Activated CD4-positive, alpha-beta T cell treated with anti-CD3 and anti-CD28 coated beads for 24 hours (primary cell): ENCODE results near the gene SH3RF3.

Experiments
- DNase-seq, 2 donors: peaks; one replicate each; pipeline ENCODE4 v3.0.0-alpha.2; 2020; ENCODE audit warnings: low read depth in 2 of 2

Gene SH3RF3

DNA sequence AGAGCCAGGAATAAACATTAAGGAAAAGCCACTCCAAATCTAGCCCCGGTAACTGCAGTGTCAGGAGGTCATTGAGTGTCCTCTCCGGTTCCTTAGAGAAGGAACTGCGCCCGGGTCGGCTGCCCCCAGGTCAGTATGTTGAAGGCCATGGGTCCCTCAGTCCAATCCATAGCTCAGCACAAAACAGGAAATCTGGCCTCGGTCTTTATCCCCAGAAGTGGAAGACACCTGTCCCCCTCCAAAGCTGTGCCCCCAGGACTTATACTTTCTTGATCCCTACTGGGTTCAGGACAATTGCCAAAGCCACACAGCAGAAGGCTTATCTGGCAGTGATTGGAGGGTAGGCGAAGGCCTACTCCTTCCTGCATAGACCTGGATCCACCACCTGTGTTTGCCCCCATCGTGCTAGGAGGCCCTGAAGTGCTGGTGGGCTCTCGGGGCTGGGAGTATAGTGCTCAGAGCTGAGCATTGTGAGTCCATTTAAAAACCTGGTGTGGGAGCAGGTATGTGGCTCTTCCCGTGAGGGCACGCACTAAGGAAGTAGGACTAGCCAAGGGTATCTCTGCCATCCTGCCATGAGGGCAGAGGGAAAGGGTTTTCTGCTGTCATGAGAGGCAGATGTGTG is 306.2 kb downstream of the SH3RF3 start:
- DNase-seq = no peak

DNA sequence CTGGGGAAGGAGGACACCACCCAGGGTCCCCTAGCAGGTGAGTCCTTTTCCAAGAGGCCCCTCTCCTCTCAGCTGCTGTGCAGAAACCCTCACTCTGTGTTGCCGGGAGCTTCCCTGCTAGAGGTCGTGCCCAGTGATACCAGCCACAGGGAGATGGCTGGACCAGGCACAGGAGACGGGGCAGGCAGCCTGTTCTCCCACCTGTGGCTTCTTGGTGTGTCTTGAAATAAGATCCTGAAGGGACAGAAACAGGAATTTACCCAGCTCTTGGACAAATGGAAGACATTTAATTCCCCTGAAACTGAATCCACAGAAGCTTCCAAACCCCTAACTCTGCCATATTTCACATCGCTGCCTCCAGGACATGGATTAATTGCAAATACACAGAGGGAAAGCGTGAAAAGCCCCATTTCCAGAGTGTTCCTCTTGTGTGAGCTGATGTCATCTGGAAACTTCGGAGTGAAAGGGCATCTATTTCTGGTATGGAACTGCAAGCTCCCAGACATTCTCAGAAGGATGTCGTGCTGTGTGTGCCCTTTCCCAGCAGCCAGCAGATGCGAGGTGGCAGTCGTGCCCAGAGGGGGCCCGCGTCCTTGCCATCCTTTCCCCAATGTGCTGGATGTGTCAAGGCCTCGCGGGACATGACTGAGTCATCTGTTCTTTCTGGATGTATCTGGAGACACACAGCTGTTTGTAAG is 307.0 kb downstream of the SH3RF3 start:
- no peak for DNase-seq

DNA sequence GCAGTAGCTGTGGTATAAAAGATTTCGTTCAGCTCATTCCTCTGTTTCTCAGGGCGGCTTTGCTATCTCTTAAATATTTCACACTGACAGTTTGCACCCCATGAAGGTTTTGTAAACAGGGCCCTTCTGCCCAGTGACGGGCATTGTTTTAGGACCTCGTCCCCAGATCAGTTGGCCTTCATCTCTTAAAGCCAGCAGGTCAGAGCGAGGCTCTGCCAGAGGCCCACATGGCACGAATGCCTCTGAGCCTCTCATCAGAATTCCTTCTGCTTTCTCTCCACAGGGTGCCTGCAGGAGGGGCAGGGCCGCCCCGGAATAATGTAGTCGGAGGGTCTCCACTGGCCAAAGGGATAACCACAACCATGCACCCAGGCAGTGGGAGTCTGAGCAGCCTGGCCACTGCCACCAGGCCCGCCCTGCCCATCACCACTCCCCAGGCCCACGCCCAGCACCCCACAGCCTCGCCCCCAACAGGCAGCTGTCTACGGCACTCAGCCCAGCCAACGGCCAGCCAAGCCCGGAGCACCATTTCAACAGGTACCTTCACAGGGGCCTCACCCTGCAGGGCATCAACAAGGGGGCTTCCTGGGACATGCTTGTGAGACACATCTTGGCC is 307.7 kb downstream of the SH3RF3 start:
- DNase-seq = no peak

DNA sequence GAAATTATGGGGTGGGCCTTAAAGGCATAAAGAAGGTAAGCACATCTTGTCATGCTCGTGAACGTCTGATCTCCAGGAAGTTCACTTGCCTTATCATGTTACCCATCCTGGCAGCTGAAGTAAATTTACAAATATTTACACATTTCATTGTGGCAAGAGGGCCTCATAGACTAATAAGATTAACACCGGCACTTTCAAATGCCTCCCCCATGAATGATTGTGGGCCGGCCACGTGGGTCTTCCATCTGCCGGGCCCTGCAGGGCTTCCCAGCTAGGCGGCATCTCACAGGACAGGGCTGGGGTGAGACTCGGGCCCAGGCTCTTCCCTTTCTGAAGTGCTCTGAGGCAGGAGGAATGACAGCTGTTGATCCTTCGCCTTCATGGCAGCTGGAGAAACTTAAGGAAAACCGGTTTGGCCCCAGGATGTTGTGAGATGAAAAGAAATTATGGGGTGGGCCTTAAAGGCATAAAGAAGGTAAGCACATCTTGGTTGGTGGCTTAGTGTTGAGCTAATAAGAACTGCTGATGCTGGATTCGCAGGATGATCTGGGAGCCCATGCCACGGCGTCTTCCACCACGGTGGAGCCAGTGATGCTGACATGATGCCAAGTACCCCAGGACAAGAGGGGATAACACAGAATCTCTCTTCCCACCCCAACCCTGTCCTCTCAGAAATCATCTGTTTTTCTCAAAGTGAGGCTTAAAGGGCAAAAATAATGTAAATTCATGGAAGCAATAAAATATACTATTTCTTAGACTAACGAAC is 308.5 kb downstream of the SH3RF3 start:
- DNase-seq = no peak

DNA sequence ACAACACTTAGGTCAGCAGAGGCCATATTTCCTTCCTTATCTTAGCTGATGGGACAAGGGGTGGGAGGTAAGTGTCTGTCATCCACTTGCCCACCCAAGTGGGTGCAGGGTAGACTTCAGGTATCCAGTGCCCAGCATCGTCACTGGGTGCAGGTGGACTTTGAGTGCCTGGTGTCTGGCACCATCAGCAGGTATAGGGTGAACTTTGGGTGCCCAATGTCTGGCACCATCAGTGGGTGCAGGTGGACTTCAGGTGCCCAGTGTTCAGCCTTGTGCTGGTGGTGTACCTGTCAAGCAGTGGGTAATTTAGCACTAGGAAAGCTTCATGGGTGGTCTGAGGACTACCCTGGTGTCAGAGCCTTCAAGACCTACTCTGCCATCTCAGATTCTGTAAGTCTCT is 309.1 kb downstream of the SH3RF3 start:
- no peak for DNase-seq

DNA sequence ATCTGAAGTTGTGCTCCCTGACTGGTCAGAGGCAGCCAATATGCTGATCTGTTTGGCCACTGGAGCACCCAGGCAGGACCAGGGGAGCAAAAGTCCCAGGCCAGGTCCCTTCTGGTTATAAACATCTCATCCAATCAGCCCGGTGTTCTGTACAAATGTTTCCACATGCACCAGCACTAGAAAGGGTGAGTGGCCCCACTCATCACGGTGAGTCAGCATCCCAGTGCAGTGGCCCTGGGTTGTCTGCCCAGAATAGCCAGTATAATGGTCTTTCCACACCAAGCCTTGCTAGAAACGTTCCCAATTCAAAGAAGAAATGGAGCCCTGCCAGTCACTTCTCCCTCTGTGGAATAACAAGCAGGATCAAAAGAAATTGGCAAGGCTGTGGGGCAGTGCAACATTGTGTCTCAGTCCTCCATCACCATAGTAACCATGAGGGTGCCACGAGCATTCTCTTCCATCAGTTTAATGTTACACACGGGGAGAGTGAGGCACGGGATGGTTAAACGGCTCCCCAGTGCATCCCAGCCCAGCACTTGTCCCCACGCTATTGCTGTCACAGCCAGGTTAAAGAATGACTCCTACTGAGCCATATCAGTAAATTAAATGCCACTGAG is 309.9 kb downstream of the SH3RF3 start:
- DNase-seq = no peak

DNA sequence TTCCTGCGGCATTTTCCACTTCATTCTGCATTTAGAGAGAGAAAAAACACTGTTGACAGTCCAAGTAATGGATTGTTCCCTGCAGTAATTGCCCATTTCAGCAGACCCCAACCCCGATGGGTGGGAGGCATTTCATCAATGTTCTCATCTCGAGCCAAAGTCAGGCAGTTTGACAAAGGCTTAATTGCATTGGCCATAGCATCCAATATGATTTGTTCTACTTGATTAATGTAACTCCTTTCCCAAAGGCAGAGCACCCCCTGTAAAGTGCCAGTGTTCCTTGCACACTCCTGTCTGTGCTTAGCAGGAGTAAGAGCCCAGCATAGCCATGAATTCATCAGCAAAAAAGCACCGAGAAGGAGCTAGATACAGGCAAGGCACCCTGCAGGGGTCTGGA is 310.4 kb downstream of the SH3RF3 start:
- no peak for DNase-seq

DNA sequence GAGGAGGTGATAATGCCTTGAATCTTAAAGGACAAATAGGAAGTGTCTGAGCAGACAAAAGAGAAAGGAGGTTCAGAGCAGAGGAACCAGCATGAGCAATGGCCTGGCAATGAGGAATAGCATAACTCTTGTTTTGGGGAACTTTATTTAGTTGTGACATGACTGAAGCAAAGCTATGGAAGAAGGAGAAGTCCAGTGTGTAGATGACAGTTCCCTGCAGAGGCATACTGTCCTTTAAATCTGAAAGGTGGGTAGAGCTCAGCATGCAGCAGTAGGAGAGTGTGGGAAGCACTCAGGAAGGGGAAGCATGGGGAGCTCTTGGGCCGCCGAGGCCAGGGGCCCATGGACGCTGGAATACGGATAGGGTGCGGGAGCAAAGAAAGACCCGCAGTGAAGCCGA is 311.0 kb downstream of the SH3RF3 start:
- no peak for DNase-seq

DNA sequence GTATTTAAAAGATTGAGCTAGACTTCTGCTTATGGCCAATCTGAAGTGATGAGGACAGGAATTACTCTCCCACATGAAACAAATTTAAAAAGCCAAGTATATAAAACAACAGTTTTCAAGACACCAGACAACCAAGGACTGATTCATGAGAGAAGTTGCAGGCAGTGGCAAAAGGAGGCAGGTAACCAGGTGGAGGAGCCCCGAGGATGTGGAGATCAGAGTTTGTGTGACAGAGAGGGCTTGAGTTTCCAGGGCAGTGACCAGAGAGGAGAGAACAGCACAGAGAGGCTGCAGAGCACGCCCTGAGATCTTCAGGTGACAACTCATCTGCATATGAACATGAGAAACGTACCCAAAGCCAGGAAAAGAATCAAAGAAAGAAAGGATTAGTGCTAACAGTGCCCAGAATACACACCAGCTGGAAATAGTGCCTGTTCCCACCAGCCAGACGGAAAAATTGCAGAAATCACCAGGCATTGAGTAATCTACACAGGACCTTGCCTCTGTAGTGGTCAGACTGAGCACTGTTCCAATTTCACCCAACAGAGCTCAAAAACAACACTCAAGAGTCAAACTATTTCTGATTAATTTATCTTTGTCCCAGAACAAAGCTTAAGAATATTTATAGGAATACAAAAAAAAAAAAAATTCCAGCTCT is 311.6 kb downstream of the SH3RF3 start:
- no peak for DNase-seq

DNA sequence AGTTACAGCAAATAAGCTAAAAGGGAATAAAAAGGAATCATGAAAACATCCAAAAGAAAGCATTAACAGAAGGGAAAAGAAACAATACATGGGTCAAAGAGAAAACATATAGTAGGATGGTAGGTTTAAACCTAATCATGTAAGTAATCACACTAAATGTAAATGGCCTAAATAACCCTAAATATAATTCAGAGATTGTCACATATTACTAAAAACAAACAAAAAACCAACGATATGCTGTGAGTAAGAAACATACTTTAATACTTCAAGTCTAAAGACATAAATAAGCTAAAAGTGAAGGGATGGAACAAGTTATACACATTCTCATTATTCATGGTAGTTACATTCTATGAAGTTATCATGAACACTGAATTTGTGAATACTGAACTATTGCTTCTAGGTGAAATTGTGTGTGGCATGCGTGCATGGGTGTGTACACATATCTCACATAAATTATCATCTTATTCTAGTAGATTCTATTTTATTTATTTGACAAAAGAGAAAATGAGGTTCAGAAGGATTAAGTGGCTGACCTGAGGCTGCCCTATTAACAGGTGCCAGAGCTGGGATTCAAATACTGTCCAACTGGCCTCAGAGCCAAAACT is 313.8 kb downstream of the SH3RF3 start:
- DNase-seq = no peak

DNA sequence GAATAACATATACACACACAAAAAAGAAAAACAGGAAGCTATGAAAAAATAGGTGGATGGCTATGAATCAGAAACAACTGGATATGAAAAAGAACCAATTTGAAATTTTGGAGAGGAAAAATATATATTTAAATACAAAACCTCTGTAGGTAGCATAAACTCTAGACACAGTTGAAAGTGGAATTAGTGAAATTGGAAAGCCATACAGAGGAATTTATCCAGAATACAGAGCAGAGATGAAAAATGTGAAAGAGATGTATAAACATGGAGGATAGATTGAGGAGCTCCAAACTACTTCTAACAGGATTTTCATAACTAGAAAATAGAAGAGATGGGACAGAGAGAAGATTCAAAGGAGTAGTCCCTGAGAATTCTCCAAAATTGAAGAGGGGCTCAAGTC is 315.9 kb downstream of the SH3RF3 start:
- DNase-seq = no peak

DNA sequence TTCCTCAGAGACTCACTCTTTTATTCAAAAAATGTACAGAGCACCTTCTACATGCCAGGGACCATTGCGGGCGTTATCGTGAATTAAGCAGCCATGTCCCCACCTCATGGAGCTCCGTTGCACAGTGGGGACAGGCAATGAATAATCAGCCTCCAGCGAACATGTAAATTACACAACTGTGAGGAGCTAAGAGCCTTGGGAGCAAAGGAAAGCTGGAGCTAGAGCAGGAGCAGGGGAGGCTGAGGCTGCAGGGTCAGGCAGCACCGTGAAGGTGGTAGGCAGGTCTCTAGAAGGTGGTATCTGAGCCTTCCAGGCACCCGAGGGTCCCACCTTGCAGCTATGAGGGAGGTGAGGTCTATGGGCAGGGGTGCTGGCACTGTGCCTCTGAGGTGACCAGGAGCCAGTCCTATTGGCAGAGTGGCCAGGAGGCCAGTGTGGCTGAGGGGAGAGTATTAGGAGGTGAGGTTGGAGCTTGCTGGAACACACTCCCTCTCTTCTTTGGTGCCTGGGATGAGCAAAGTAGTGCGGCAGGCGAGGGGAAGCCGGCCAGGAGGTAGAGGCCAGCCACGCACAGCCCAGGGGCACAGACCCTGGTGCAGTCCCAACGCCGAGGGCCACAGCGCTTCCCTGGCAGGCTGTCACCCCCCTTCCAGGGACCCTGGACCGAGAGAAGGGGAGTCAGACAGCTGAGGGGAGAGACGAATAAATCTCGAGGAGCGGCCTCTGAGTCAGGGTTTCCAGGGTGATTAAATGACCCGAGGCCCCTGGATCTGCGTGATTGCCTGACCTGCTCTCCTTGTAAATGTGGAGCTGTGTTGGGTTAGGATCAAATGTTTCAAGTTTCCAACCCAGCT is 317.5 kb downstream of the SH3RF3 start:
- DNase-seq = no peak

DNA sequence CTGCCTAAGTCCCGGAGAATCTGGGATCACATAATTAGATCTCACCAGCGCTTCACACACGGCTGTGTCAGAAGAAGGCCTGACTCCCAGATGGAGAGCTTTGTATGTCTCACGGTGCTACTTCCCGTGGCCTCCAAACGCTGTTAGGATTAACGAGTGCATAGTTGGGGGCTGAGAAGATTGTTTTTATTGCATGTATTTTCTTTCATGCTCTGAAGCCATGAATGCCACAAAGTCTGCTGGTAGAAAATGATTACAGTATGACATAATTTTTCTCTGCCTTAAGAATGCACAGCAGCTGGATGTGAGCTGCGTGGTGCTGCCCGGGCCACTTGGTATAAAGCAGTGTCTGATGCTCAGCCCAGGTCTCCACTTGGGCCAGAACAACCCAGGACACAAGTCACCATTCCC is 318.3 kb downstream of the SH3RF3 start:
- DNase-seq = no peak

DNA sequence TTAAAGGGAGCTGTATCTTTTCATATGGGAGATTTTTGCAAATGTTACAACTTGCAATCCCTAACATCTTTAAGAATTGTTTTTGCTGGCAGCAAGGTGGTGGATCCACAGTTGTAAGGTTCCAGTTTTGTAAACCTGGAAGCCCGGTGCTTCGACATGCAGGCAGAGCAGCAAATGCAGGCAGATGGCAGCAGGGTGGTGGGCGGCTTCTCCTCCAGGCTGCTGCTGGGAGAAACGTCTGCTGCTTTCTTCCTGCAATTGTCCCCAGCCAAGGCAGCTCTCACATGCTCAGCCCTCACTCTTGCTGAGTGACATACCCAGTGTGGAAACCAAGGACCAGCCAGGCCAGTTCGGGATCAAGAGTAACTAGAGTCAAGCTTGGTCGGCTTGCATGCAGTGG is 318.8 kb downstream of the SH3RF3 start:
- no peak for DNase-seq

DNA sequence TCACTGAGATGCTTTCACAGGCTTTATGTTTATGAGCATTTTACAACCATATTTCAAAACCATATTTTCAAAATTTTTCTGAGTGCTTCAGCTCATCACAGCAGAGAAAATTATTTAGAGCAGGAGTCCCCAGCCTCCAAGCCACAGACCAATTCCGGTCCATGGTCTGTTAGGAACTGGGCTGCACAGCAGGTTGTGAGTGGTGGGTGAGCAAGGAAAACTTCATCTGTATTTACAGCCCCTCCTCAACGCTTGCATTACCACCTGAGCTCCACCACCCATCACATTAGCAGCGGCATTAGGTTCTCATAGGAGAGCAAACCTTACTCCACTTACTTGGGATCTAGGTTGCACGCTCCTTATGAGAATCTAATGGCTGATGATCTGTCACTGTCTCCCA is 319.2 kb downstream of the SH3RF3 start:
- DNase-seq = no peak

DNA sequence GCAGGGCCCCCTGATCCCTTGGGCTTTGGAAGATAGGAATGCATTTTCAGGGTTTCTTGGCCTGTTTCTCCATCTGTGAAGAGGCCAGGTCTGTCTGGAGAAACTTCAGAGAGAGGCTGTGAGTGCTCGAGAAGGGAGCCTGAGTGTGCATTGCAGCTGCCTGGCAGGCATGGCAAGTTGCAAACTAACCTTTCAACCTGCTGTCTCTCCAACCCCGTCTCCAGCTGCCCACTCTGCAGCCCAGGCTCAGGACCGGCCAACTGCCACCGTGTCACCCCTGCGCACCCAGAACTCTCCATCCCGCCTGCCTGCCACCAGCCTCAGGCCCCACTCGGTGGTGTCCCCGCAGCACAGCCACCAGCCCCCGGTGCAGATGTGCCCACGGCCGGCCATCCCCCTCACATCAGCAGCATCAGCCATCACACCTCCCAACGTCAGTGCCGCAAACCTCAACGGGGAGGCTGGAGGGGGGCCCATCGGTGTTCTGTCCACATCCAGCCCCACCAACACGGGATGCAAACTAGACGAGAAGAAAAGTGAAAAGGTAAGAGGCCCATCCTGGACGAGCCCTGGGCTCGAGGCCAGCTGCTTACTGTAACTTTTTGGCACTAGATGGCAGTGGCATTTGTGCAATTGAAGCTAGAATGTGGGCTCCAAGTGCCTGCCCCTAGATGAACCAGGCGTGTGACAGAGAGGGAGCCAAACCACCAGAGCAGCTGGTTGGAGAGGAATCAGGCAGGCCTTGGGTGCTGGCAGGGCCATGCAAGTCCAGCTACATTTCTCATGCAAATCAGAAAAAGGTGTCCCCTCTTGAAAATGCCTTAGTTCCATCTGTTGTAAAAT is 320.2 kb downstream of the SH3RF3 start:
- no peak for DNase-seq

DNA sequence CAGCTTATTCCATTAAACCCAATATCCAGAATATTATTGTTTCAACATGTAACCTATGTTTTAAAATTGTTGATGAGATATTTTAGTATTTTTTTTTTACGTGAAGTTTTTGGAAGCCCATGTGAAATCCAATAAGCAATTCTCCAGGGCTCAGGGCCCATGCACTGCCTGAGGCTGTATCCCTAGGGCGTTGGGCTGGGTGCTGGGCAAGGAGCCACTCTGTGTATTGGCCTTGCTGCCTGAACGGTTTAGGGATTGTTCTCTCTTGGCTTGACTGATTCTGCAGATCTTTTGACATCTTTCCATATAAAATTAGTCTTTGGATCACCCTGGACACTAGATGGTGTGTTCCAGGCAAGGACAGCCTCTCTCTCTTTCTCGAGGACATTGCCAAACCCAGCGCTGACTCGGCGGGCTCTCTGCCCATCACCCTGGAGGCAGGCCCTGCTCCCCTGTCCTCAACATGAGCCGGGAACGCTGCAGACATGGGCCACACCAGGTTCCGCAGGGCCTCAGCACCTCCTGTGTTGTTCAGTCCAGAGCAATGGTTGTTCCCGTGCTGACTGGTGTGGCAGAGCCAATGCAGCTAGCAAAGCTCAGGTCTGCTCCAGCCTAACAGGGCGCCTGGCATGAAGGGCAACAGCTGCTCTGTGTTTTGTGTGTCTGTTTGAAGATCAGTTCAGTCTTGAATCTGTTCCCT is 321.7 kb downstream of the SH3RF3 start:
- DNase-seq = no peak

DNA sequence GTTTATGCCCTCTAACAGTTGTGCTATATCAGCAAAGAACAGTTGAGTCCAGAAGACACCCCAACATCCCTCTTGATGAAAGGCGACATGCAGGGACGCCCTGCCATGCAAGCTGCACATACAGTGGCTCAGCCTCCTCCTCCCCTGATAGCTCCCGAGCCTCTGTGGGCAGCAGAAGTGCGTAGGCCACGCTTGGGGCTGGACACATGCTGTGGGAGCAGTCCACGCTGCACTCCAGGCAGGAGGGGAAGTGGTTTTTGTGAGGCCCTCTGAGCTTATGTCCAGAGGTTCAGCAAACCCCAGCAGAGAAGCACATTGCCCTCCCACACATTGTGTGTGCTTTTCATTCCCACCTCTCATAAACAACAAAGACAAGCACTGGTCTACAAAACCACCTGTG is 322.7 kb downstream of the SH3RF3 start:
- DNase-seq = no peak
